Body of pancreas (tissue), 4 donors: Measurements from ENCODE around the gene GNAZ.

Source experiments
- CTCF ChIP-seq, 7 experiments: fragments of 450-650 bp in 4 of 7; fragments of 200-600 bp in 3 of 7; sonication (generic) in 3 of 7; IDR thresholded peaks; one replicate each; pipeline ENCODE4 v1.5.1; 2016 to 2019; ENCODE audit warnings: antibody characterized with exemption in 7 of 7
- POLR2A ChIP-seq, 3 donors: fragments of 450-650 bp; IDR thresholded peaks; one replicate each; pipeline ENCODE4 v1.6.1; 2016; ENCODE audit warnings: antibody characterized with exemption in 3 of 3, mild to moderate bottlenecking in 2 of 3

GRCh38 chr22:23094695-23095681 lies 24.7 kb downstream of the GNAZ start:
- TF ChIP-seq CTCF (IDR thresholded peaks at IDR 0.05) (no peak), POLR2A (IDR thresholded peaks at IDR 0.05) (no peak)
